ACC112 (cell line): ENCODE data around the gene SIGLEC11.
"Not testable (repeated sequence)": the region's sequence is repeated elsewhere in the genome, so short reads cannot be mapped to it uniquely, and the experiment has no call there.

ENCODE experiments used
- H2AFZ ChIP-seq: fragments of 200-600 bp; sonication (generic); one replicate; pipeline ENCODE4 v1.6.0; 2017; ENCODE audit warnings: antibody characterized with exemption, low read length; ENCODE audit not compliant: unreplicated experiment
- H3K27ac ChIP-seq: fragments of 200-600 bp; sonication (generic); 2 replicates; pipeline ENCODE4 v1.5.1; 2014; ENCODE audit warnings: low read depth, mild to moderate bottlenecking, antibody characterized with exemption, low read length, moderate library complexity
- H3K27me3 ChIP-seq: fragments of 200-600 bp; sonication (generic); 2 replicates; pipeline ENCODE4 v1.6.1; 2014; ENCODE audit warnings: mild to moderate bottlenecking, antibody characterized with exemption, low read length, moderate library complexity, mixed read lengths; ENCODE audit not compliant: insufficient read depth
- H3K36me3 ChIP-seq: fragments of 200-600 bp; sonication (generic); 2 replicates; pipeline ENCODE4 v1.6.1; 2016; ENCODE audit warnings: mild to moderate bottlenecking, antibody characterized with exemption, low read length, moderate library complexity, mixed read lengths; ENCODE audit not compliant: insufficient read depth
- H3K4me1 ChIP-seq: fragments of 200-600 bp; sonication (generic); one replicate; pipeline ENCODE4 v1.6.1; 2016; ENCODE audit warnings: low read length, mixed read lengths; ENCODE audit not compliant: insufficient read depth, unreplicated experiment, control insufficient read depth
- H3K4me3 ChIP-seq: fragments of 200-600 bp; sonication (generic); 2 replicates; pipeline ENCODE4 v1.5.1; 2014; ENCODE audit warnings: mild to moderate bottlenecking, low read depth, low read length
- H3K79me2 ChIP-seq: fragments of 200-600 bp; sonication (generic); one replicate; pipeline ENCODE4 v1.6.0; 2016; ENCODE audit warnings: low read length; ENCODE audit not compliant: control insufficient read depth, unreplicated experiment, insufficient read depth

SIGLEC11 gene

DNA sequence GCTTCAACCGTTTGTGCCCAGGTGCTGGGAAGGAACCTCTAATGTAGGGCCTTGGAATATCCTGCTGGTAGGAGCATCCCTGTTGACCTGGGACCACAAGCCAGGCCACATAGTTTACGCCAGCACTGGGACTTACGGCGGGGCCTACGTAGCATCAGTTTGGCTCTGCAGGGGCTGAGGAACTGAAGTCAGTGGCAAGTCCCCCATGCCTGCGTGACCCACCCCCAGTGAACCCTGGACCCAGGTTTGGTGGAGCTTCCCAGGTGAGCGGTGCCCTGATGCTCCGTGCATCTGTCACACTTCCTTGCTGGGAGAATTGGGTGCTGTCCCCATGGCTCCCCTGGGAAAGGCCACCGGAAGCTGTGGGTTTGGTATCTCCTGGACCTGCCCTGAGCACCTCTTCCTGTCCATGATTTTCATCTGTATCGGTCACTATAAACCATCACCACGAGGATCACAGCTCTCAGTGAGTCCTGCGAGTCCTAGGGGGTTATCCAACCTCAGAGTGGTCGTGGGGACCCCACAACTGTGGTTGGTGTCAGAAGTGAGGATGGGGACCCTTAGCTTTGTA lies 9.9 kb downstream of the SIGLEC11 start:
- Histone ChIP-seq H3K27me3 (no peaks in the 10 kb centered on the region), H3K27ac (no peak overlapping the region), H3K79me2 (no peaks in the 10 kb centered on the region), H3K4me3 (no peak overlapping the region), H3K4me1 (no peaks in the 10 kb centered on the region), H2AFZ (no peak overlapping the region), H3K36me3 (no peaks in the 10 kb centered on the region)

DNA sequence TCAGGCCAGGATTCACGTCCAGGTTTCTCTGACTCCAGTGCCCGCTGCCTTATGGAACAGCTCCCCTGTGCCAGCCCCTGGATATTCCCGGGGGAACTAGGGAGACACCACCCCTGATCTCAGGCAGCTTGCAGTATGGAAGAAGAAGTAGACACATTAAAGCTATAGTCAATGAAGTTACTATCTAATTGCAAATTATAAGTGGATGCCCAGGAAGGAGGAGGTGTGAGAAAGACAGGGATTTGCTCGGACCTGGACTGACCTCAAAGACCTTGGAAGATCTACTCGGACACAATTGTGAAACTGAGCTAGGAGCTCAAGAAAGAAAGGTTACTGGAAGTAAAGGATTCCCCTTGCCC lies 10.4 kb downstream of the SIGLEC11 start:
- Histone ChIP-seq H3K27me3 (no peaks in the 10 kb centered on the region), H2AFZ (no peak overlapping the region), H3K4me3 (no peak overlapping the region), H3K27ac (no peak overlapping the region), H3K36me3 (no peaks in the 10 kb centered on the region), H3K4me1 (no peaks in the 10 kb centered on the region), H3K79me2 (no peaks in the 10 kb centered on the region)

DNA sequence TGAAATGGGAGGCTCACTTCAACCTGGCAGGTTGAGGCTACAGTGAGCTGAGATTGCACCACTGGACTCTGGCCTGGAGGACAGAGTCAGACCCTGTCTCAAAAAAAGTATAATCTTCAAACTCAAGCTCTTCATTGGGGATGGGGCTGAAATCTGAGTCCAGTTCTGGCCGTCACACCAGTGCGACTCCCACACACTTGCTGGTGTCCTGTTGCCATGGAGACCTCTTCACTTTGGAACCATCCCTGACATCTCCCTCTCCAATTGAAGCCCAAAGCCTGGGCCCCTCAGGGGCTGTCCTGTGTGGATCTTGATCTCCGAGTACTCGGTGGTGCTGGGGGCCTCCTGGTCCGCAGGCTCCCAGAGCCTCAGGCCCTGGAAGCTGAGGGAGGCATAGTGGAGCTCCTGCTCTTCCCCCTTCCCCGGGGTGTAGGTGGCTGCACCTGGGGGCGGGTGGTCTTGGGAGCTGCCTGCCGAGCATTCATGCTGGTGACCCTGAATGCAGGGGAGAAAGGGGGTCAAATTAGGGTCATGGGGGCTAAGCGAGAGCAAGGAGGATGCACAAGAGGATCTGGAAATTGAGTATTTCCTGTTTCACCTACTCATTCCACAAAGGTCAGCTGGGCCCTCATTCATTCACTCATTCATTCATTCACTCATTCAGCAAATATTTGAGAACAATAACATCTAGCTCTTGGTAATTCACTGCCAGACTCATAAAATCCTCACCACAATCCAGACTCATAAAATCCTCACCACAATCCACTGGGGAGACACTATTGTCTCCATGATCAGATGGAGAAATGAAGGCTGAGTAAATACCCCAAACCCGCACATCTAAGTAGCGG lies 11.0 kb downstream of the SIGLEC11 start:
- Histone ChIP-seq H3K27ac (no peak overlapping the region), H3K79me2 (no peaks in the 10 kb centered on the region), H3K4me1 (no peaks in the 10 kb centered on the region), H3K27me3 (no peaks in the 10 kb centered on the region), H2AFZ (no peak overlapping the region), H3K4me3 (no peak overlapping the region), H3K36me3 (no peaks in the 10 kb centered on the region)

DNA sequence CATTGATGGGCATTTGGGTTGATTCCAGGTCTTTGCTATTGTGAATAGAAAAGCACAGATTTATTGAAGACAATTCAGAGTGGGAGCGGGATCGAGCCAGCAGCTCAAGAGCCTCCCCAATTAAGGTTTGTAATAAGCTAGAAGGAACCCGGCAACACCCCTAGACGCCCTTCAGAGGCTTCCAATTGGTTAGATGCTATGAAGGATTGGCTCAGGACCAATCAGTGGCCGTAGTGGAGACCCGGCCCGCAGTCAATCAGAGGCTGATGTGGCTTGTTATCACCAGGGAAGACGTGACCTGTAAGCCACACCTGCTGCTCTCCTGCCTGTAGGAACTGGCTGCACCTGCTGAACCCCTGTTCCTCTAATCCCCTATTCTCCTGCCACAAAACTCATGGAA lies 14.6 kb downstream of the SIGLEC11 start:
- Histone ChIP-seq H3K27ac (no peak overlapping the region), H3K36me3 (no peaks in the 10 kb centered on the region), H3K79me2 (no peaks in the 10 kb centered on the region), H2AFZ (no peak overlapping the region), H3K4me1 (no peaks in the 10 kb centered on the region), H3K27me3 (no peaks in the 10 kb centered on the region), H3K4me3 (no peak overlapping the region)

DNA sequence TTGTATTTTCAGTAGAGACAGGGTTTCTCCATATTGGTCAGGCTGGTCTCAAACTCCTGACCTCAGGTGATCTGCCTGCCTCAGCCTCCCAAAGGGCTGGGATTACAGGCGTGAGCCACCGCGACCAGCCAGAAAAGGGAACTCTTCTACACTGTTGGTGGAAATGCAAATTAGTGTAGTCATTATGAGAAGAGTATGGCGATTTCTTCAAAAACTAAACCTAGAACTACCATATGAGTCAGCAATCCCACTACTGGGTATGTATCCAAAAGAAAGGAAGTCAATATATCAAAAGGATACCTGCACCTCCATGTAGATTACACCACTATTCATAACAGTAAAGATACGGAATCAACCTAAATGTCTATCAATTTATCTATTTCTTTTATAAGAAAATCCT lies 16.4 kb downstream of the SIGLEC11 start:
- H3K4me1 ChIP-seq, H3K79me2 ChIP-seq, H2AFZ ChIP-seq, H3K4me3 ChIP-seq, H3K36me3 ChIP-seq, H3K27me3 ChIP-seq, H3K27ac ChIP-seq: not testable (repeated sequence)

DNA sequence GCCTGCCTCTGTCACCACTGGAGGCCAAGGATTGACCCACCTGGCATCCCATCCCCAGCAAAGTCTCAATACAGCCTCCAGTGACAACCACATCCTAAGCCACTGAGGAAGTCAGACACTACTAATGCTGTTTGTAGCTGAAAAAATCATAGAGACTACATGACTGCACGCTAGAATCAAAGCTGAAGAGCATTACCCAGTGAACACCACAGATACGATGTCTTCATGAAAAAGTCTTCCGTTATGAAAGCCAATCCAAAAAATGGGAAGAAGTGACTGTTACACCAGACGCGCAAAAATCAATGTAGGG lies 20.5 kb downstream of the SIGLEC11 start:
- no peaks in the 10 kb centered on the region for H3K27me3 ChIP-seq
- no peak overlapping the region for H3K27ac ChIP-seq
- no peaks in the 10 kb centered on the region for H3K79me2 ChIP-seq
- no peaks in the 10 kb centered on the region for H3K36me3 ChIP-seq
- H3K4me1 ChIP-seq = no peaks in the 10 kb centered on the region
- H2AFZ ChIP-seq = no peak overlapping the region
- no peak overlapping the region for H3K4me3 ChIP-seq

DNA sequence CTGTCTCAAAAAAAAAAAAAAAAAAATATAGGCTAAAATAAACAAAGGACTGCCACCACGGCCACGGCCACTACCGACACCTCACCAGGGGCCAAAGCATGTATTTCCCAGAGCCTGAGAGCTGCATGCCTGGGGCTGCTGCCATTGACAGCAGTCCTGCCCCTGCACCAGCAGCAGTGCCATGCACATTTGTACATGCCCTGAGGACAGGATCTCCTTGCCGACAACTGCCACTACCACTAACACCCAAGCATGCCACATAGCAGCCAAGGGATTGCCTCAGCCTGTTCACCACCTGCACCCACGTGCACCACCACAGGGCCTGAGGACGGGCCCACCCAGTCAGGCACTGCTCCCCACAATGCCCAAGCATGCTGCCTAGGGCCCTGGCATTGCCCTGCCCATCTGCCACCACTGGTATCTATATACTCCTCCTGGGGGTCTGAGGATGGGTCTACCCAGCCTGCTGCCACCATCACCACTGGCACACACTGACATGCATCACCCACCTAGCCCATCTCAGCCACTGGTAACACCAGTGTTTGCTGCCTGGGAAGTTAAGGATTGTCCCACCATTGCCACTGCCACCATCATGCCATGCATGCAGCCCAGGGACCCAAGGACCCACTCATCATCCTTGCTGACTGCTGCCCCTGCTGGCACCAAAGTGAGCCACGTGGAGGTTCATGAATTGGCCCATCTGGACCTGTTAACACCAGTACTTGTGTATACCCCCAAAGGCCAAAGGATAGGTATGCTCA lies 21.1 kb downstream of the SIGLEC11 start:
- H3K79me2 ChIP-seq = no peaks in the 10 kb centered on the region
- no peak overlapping the region for H2AFZ ChIP-seq
- no peak overlapping the region for H3K4me3 ChIP-seq
- H3K27me3 ChIP-seq = no peaks in the 10 kb centered on the region
- H3K27ac ChIP-seq = no peak overlapping the region
- H3K36me3 ChIP-seq = no peaks in the 10 kb centered on the region
- H3K4me1 ChIP-seq = no peaks in the 10 kb centered on the region

DNA sequence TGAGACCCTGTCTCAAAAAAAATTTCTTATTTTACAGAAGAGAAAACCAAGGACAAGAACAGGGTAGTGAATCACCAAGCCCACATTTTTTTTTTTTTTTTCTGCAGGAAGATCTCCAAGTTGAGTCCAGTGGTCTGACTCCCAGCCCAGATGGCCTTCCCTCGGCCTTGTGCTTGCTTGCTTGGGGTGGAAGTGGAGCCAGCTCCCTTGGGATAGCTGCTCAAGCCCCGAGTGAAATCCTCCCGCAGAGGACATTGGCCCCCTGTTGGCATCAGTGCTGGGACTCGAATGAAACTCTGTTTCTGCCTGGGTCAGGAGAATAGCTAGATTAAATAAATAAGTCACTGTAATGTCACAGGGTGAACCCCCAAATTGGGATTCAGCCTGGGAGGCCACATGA lies 22.3 kb downstream of the SIGLEC11 start:
- Histone ChIP-seq H3K79me2 (no peaks in the 10 kb centered on the region), H3K36me3 (no peaks in the 10 kb centered on the region), H2AFZ (no peak overlapping the region), H3K4me1 (no peaks in the 10 kb centered on the region), H3K4me3 (no peak overlapping the region), H3K27me3 (no peaks in the 10 kb centered on the region), H3K27ac (no peak overlapping the region)

DNA sequence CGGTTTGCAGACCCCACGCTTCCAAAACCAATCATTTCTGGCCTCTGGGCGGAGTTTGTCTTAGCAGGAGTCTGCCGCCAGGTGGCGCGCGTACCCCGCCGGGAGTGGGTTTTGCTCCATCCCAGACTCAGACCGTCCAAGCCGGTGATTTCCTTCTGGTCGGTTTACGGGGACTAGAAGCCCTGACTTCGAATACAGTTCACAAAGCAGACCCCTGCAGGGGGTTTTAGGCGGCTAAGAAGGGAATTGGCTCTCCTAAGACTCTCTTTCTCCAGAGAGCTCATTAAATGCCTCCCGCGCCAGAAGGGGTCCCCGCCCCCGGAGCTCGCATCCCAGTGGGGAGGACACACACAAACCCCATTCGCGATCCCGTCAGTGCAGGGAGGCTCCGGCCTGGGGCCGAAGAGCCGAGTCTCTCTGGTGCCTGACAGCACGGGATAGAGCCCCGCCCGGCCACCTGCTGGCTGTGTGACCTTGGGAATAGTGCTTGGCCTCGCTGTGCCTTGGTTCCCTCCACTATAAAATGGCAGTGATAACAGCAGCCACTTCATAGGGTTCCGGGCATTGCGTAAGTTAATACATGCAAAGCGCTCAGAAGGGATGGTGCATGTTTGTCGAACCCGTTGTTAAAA lies 23.1 kb downstream of the SIGLEC11 start:
- H3K27ac ChIP-seq = no peak overlapping the region
- no peaks in the 10 kb centered on the region for H3K36me3 ChIP-seq
- H3K4me1 ChIP-seq = no peaks in the 10 kb centered on the region
- H3K79me2 ChIP-seq = no peaks in the 10 kb centered on the region
- H3K4me3 ChIP-seq = peak overlapping the region; percentile 70
- no peaks in the 10 kb centered on the region for H3K27me3 ChIP-seq
- H2AFZ ChIP-seq = peak overlapping the region; percentile 78

DNA sequence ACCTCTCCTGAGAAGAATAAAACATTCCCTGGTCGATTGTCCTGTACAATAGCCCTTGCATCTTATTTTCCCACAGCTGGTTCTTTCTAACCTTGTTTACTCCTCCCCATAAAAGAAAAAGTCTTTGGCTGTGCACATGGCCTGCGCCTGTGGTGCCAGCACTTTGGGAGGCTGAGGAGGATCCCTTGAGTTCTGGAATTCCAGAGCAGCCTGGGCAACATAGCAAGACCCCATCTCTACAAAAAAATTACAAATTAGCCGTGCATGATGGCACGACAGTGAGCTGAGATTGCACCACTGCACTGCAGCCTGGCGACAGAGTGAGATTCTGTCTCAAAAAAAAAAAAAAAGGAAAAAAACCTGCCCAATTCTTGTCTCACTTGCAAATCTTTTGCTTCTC lies 24.4 kb downstream of the SIGLEC11 start:
- Histone ChIP-seq H2AFZ (no peak overlapping the region), H3K4me1 (no peaks in the 10 kb centered on the region), H3K27me3 (no peaks in the 10 kb centered on the region), H3K79me2 (no peaks in the 10 kb centered on the region), H3K36me3 (no peaks in the 10 kb centered on the region), H3K4me3 (no peak overlapping the region), H3K27ac (no peak overlapping the region)
